HUES64 (cell line): ENCODE data around the gene NUAK1.
"Not testable (repeated sequence)": the region's sequence is repeated elsewhere in the genome, so short reads cannot be mapped to it uniquely, and the experiment has no call there.

Experiments used
- H3K27ac ChIP-seq: 2 replicates; pipeline ENCODE4 v1.7.0; 2013; ENCODE audit warnings: low read depth, low read length, inconsistent platforms
- H3K27me3 ChIP-seq: 2 replicates; pipeline ENCODE4 v1.6.1; 2013; ENCODE audit warnings: mild to moderate bottlenecking, low read length; ENCODE audit not compliant: insufficient read depth
- H3K36me3 ChIP-seq: 2 replicates; pipeline ENCODE4 v1.6.1; 2013; ENCODE audit warnings: mild to moderate bottlenecking, low read length; ENCODE audit not compliant: insufficient read depth
- H3K4me1 ChIP-seq: 2 replicates; pipeline ENCODE4 v1.6.1; 2013; ENCODE audit warnings: mild to moderate bottlenecking, low read length, moderate library complexity; ENCODE audit not compliant: insufficient read depth
- H3K4me3 ChIP-seq: 2 replicates; pipeline ENCODE4 v1.5.1; 2013; ENCODE audit warnings: mild to moderate bottlenecking, low read length, moderate library complexity
- H3K9ac ChIP-seq: 2 replicates; pipeline ENCODE4 v1.6.1; 2013; ENCODE audit warnings: mild to moderate bottlenecking, low read depth, low read length
- H3K9me3 ChIP-seq: 2 replicates; pipeline ENCODE4 v1.6.1; 2013; ENCODE audit warnings: low read depth, low read length; ENCODE audit not compliant: insufficient read depth
- WGBS: fragments of 150-250, 120-280 bp; methylation state at CpG from one replicate; pipeline ENCODE4 v1.1.7; 2013; ENCODE audit warnings: missing lambda C conversion rate; 5-methylcytosine and 5-hydroxymethylcytosine counted together

The NUAK1 gene

GRCh38 chr12:106146987-106147386, 8.2 kb upstream of the NUAK1 start:
- H3K27ac ChIP-seq = no peak overlapping the region
- H3K4me3 ChIP-seq = no peak overlapping the region
- H3K9me3 ChIP-seq = no peaks in the 10 kb centered on the region
- H3K9ac ChIP-seq = no peak overlapping the region
- H3K4me1 ChIP-seq = peaks cover 12% of the 10 kb centered on the region
- 100% methylated on average over 1 of the region's 4 CpGs for WGBS
- H3K36me3 ChIP-seq = no peaks in the 10 kb centered on the region
- no peaks in the 10 kb centered on the region for H3K27me3 ChIP-seq

- Histone ChIP-seq H3K9me3 (no peaks in the 10 kb centered on the region), H3K27ac (no peak overlapping the region), H3K36me3 (no peaks in the 10 kb centered on the region), H3K4me3 (no peak overlapping the region), H3K9ac (no peak overlapping the region), H3K27me3 (no peaks in the 10 kb centered on the region), H3K4me1 (peaks cover 20% of the 10 kb centered on the region)
- 80% methylated on average over 14 of the region's 14 CpGs for WGBS
Measured at GRCh38 chr12:106145539-106146447, 7.0 kb upstream of the NUAK1 start.

GRCh38 chr12:106144847-106145246, 6.1 kb upstream of the NUAK1 start:
- 87% methylated on average over 2 of the region's 2 CpGs for WGBS
- Histone ChIP-seq H3K27ac (no peak overlapping the region), H3K27me3 (no peaks in the 10 kb centered on the region), H3K9me3 (no peaks in the 10 kb centered on the region), H3K4me1 (peaks cover 27% of the 10 kb centered on the region), H3K36me3 (no peaks in the 10 kb centered on the region), H3K4me3 (no peak overlapping the region), H3K9ac (no peak overlapping the region)

- peaks cover 5% of the 10 kb centered on the region for H3K27me3 ChIP-seq
- WGBS = 86% methylated on average over 7 of the region's 7 CpGs
- H3K36me3 ChIP-seq = no peaks in the 10 kb centered on the region
- H3K9ac ChIP-seq = no peak overlapping the region
- no peak overlapping the region for H3K27ac ChIP-seq
- no peaks in the 10 kb centered on the region for H3K9me3 ChIP-seq
- no peak overlapping the region for H3K4me3 ChIP-seq
- H3K4me1 ChIP-seq = peaks cover 27% of the 10 kb centered on the region
Measured at GRCh38 chr12:106142591-106143261, 4.0 kb upstream of the NUAK1 start.

- Histone ChIP-seq H3K27me3 (peaks cover 13% of the 10 kb centered on the region), H3K4me1 (peaks cover 30% of the 10 kb centered on the region)
- H3K36me3 ChIP-seq, H3K9ac ChIP-seq, H3K27ac ChIP-seq, H3K4me3 ChIP-seq, H3K9me3 ChIP-seq: not testable (repeated sequence)
- WGBS = 41% methylated on average over 8 of the region's 8 CpGs
Measured at GRCh38 chr12:106141920-106142319, 3.2 kb upstream of the NUAK1 start.

GRCh38 chr12:106141452-106141851, 2.7 kb upstream of the NUAK1 start:
- 74% methylated on average over 3 of the region's 3 CpGs for WGBS

GRCh38 chr12:106141003-106141402, 2.2 kb upstream of the NUAK1 start:
- H3K4me3 ChIP-seq = peak overlapping the region; percentile 81
- no peak overlapping the region; the same call in 1 of the 2 replicates for H3K27ac ChIP-seq
- no peak overlapping the region for H3K9ac ChIP-seq
- peaks cover 16% of the 10 kb centered on the region for H3K27me3 ChIP-seq
- peaks cover 37% of the 10 kb centered on the region for H3K4me1 ChIP-seq
- H3K36me3 ChIP-seq = no peaks in the 10 kb centered on the region
- no peaks in the 10 kb centered on the region for H3K9me3 ChIP-seq

More at GRCh38 chr12:106141452-106141851, 2.7 kb upstream of the NUAK1 start:
- H3K4me1 ChIP-seq = peaks cover 34% of the 10 kb centered on the region
- H3K27me3 ChIP-seq = peaks cover 16% of the 10 kb centered on the region
- no peaks in the 10 kb centered on the region for H3K36me3 ChIP-seq
- H3K4me3 ChIP-seq = peak overlapping the region; percentile 9; the same call in 1 of the 2 replicates
- H3K9ac ChIP-seq = no peak overlapping the region
- no peaks in the 10 kb centered on the region for H3K9me3 ChIP-seq
- no peak overlapping the region; the same call in 1 of the 2 replicates for H3K27ac ChIP-seq

GRCh38 chr12:106140223-106140986, 1.7 kb upstream of the NUAK1 start:
- Histone ChIP-seq H3K27me3 (peaks cover 16% of the 10 kb centered on the region), H3K27ac (peak overlapping the region; percentile 98), H3K4me3 (peak overlapping the region; percentile 81), H3K9me3 (no peaks in the 10 kb centered on the region), H3K36me3 (no peaks in the 10 kb centered on the region), H3K9ac (peak overlapping the region; percentile 96), H3K4me1 (peaks cover 43% of the 10 kb centered on the region)
- WGBS = 20% methylated on average over 14 of the region's 15 CpGs

GRCh38 chr12:106139422-106140171, 843 bp upstream of the NUAK1 start:
- Histone ChIP-seq H3K9ac (peak overlapping the region; percentile 96), H3K27me3 (peaks cover 16% of the 10 kb centered on the region), H3K36me3 (no peaks in the 10 kb centered on the region), H3K27ac (peak overlapping the region; percentile 98), H3K4me1 (peaks cover 51% of the 10 kb centered on the region), H3K4me3 (peak overlapping the region; percentile 81), H3K9me3 (no peaks in the 10 kb centered on the region)
- WGBS = under 1% methylated on average over 66 of the region's 66 CpGs

GRCh38 chr12:106138357-106138632, 459 bp downstream of the NUAK1 start:
- under 1% methylated on average over 23 of the region's 23 CpGs for WGBS
- Histone ChIP-seq H3K9ac (peak overlapping the region; percentile 96), H3K4me3 (peak overlapping the region; percentile 81), H3K9me3 (no peaks in the 10 kb centered on the region), H3K36me3 (no peaks in the 10 kb centered on the region), H3K4me1 (peaks cover 60% of the 10 kb centered on the region), H3K27ac (peak overlapping the region; percentile 98), H3K27me3 (peaks cover 16% of the 10 kb centered on the region)
